Testis (tissue), 3 donors: Measurements from ENCODE around the gene GLS. TPM values are rescaled to one million over a fixed set of nuclear protein-coding genes. Genes with fewer than 3 reads are reported as not detected.
"Not testable (repeated sequence)": the region's sequence is repeated elsewhere in the genome, so short reads cannot be mapped to it uniquely, and the experiment has no call there.

ENCODE experiments used
- DNase-seq: peaks from one replicate; pipeline ENCODE4 v3.0.0-alpha.2; 2019
- H3K27ac ChIP-seq, 2 donors: fragments of 200-600 bp; sonication (generic); one replicate each; pipeline ENCODE4 v1.5.1; 2019
- H3K27me3 ChIP-seq: fragments of 200-600 bp; sonication (generic); one replicate; pipeline ENCODE4 v1.5.1; 2019
- H3K36me3 ChIP-seq: fragments of 200-600 bp; sonication (generic); one replicate; pipeline ENCODE4 v1.5.1; 2017; ENCODE audit warnings: low read depth; ENCODE audit errors: missing control alignments
- H3K4me1 ChIP-seq: fragments of 200-600 bp; sonication (generic); one replicate; pipeline ENCODE4 v1.5.1; 2019
- H3K4me3 ChIP-seq, 2 donors: fragments of 200-600 bp; sonication (generic); one replicate each; pipeline ENCODE4 v1.5.1; 2017 to 2019
- H3K9me3 ChIP-seq: fragments of 200-600 bp; sonication (generic); one replicate; pipeline ENCODE4 v1.5.1; 2017
- POLR2A ChIP-seq: fragments of 450-650 bp; IDR thresholded peaks from one replicate; pipeline ENCODE4 v1.6.1; 2017; ENCODE audit warnings: antibody characterized with exemption, mild to moderate bottlenecking, moderate library complexity
- WGBS, 2 donors: methylation state at CpG; one replicate each; pipeline ENCODE4 v1.1.5; 2018; 5-methylcytosine and 5-hydroxymethylcytosine counted together
- intact Hi-C: fragments of 100-400 bp; cut with DNase I; formaldehyde crosslinking; loops from one replicate; pipeline ENCODE4 v1.15.1; 2023; ENCODE audit warnings: low total_unique reads
- polyA plus RNA-seq: library from polyadenylated mRNA; stranded (reverse); fragments of 350-450 nt; fragmentation: Illumina TruSeq; extraction: RNeasy Lipid Tissue Mini Kit (QIAGEN cat#74804); gene quantifications from one replicate; pipeline ENCODE4 v1.2.3, GENCODE V29; 2014; ENCODE audit warnings: low read depth, low replicate concordance; ENCODE audit not compliant: insufficient read depth
- total RNA-seq, 2 donors: library from RNA; depleted of rRNA; stranded (reverse); fragments of >200 nt; gene quantifications; one replicate each; pipeline ENCODE4 v1.2.3, GENCODE V29; 2016
- TF ChIP-seq, protein P1 (sequence below), 3 experiments: fragments of 450-650 bp in 2 of 3; fragments of 200-600 bp in 1 of 3; sonication (generic) in 1 of 3; IDR thresholded peaks; one replicate each; pipeline ENCODE4 v1.5.1; 2016 to 2019; ENCODE audit warnings: antibody characterized with exemption in 3 of 3, mild to moderate bottlenecking in 2 of 3, moderate library complexity in 1 of 3

Gene GLS
- total and polyA plus RNA-seq, 3 donors from 2014 or later, result 22.8 to 130 (median 77.7) TPM

DNA sequence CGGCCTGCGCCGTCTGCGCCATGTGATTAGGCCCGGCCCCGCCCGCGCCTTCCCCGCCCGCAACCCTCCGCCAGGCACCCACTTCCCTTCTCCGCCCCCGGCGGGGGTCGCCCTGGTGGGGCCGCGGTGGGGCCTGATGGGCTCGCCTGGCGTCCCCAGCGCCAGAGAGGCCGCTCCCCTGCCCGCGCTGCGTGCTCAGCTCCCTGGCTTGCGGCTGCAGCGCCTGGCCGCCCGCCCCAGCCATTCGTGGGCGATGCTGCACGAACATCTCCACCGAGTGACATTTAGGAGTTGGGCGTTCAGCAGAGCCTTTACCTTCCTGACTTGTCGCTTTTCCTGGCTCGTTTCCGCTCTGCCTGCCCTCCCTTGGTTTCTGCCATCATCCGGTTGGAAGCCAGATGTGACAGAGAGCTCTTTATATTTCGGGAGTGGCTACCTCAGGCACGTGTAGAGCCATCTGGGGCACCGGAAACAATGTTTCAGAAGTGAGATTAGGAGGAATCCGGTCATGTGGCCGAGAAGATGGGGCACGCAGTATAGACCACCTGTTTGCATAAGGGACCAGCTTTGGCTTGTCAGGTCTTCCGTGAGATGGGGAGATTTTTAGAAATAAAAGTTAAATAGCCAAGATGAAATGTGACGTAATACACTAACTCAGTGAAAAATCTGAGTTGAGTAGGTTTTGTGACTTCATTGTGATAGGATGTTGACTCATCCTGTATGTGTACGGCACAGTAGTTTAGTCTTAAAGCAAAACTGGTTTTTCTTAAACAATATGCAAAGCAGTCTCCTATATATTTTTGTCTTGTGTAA is 1.2 kb downstream of the GLS start:
- DNase-seq, result peak; percentile 85
- intact Hi-C loops, result no loop called here
- Histone ChIP-seq H3K9me3 (no peaks in the 10 kb centered on the region), H3K4me3 (peak overlapping the region; percentile 82 to 87), H3K27me3 (no peaks in the 10 kb centered on the region), H3K36me3 (no peaks in the 10 kb centered on the region), H3K4me1 (peaks cover 21% of the 10 kb centered on the region), H3K27ac (peak overlapping the region; percentile 87 to 94)
- WGBS, 2 donors, result 0% methylated on average over 15 to 46 of the region's 46 CpGs
- no peak for TF ChIP-seq POLR2A
- TF ChIP-seq, protein P1, sequence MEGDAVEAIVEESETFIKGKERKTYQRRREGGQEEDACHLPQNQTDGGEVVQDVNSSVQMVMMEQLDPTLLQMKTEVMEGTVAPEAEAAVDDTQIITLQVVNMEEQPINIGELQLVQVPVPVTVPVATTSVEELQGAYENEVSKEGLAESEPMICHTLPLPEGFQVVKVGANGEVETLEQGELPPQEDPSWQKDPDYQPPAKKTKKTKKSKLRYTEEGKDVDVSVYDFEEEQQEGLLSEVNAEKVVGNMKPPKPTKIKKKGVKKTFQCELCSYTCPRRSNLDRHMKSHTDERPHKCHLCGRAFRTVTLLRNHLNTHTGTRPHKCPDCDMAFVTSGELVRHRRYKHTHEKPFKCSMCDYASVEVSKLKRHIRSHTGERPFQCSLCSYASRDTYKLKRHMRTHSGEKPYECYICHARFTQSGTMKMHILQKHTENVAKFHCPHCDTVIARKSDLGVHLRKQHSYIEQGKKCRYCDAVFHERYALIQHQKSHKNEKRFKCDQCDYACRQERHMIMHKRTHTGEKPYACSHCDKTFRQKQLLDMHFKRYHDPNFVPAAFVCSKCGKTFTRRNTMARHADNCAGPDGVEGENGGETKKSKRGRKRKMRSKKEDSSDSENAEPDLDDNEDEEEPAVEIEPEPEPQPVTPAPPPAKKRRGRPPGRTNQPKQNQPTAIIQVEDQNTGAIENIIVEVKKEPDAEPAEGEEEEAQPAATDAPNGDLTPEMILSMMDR (IDR thresholded peaks at IDR 0.05), result no peak

DNA sequence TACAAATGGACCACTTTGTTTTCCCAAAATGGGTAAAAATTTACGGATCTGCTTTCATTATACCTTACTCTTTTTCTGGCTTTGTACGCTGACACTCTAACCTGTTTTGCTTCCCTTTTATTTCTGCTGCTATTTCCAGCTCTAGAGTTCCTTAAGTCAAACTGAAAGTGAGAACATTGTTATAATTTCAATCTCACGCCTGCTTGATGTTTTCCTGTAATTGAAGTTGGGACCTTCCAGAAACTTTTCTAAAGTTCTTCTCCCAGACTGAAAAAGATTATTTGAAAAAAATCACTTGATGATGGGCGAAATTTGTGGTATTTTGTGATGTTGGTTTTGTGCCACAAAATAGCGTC is 1.8 kb downstream of the GLS start:
- intact Hi-C loops, result no loop called here

DNA sequence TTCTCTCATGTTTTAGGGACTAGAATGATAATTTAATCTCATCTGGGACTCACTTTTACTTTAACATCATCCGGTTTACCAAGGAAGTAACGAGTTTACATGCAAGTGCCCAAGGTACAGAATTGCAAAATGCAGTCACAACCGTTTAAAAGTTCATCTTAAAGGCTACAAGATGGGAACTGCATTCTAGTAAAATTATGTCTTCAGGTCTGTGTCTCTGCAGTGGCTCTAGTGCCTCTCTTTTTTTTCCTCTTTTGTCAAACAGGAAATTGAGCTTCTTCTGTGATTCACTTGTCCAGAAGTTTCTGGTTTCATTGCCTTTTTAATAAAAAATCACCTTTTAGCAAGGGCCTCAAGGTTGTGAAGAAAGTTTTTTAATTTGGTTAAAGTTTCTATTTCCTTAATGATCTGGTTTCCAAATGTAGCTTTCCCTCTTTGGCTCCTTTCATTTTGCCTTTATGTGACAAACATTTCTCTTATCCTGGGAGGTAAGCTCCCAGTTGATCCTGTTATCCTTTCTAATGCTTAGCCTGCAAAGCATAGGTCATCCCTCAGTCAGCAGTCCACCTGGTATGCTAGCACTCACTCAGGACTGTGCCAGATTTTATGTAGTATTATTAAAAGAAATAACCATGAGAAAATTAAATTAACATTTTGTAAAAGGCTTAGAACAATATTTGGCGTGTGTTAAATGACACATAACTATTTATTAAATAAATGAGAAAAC is 2.4 kb downstream of the GLS start:
- peak overlapping the region; percentile 87 to 94 for H3K27ac ChIP-seq
- intact Hi-C loops, result no loop called here
- H3K27me3 ChIP-seq, result no peaks in the 10 kb centered on the region
- 32 to 45% methylated on average over 4 of the region's 4 CpGs for WGBS, 2 donors
- no peaks in the 10 kb centered on the region for H3K36me3 ChIP-seq
- DNase-seq, result no peak
- H3K4me1 ChIP-seq, result peaks cover 21% of the 10 kb centered on the region
- H3K9me3 ChIP-seq, result no peaks in the 10 kb centered on the region
- peak overlapping the region in 1 of 2 donors; percentile 82 for H3K4me3 ChIP-seq
- TF ChIP-seq, protein P1 (IDR thresholded peaks at IDR 0.05), result no peak
- TF ChIP-seq POLR2A, result no peak

More for the DNA sequence above, 1.8 kb downstream of the GLS start:
- TF ChIP-seq POLR2A, result no peak
- TF ChIP-seq, protein P1 (IDR thresholded peaks at IDR 0.05), result no peak
- no peak for DNase-seq
- WGBS, 2 donors, result 14 to 23% methylated on average over 5 of the region's 5 CpGs
- no peaks in the 10 kb centered on the region for H3K27me3 ChIP-seq
- H3K9me3 ChIP-seq, result no peaks in the 10 kb centered on the region
- H3K27ac ChIP-seq, result peak overlapping the region; percentile 87 to 94
- peak overlapping the region; percentile 82 to 87 for H3K4me3 ChIP-seq
- H3K36me3 ChIP-seq, result no peaks in the 10 kb centered on the region
- H3K4me1 ChIP-seq, result peaks cover 21% of the 10 kb centered on the region

DNA sequence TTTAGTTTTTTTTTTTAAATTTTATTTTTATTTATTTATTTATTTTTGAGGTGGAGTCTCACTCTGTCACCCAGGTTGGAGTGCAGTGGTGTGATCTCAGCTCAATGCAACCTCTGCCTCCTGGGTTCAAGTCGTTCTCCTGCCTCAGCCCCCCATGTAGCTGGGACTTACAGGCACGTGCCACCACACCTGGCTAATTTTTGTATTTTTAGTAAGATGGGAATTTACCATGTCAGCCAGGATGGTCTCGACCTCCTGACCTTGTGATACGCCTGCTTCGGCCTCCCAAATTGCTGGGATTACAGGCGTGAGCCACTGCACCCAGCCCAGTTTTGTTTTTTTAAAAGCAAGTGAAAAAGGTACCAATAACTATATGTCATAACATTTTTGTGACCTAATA is 5.2 kb downstream of the GLS start:
- H3K36me3 ChIP-seq, H3K9me3 ChIP-seq, H3K27me3 ChIP-seq, H3K27ac ChIP-seq, DNase-seq, intact Hi-C loops, H3K4me3 ChIP-seq: not testable (repeated sequence)
- 89 to 91% methylated on average over 6 of the region's 6 CpGs for WGBS, 2 donors
- H3K4me1 ChIP-seq, result peaks cover 17% of the 10 kb centered on the region

DNA sequence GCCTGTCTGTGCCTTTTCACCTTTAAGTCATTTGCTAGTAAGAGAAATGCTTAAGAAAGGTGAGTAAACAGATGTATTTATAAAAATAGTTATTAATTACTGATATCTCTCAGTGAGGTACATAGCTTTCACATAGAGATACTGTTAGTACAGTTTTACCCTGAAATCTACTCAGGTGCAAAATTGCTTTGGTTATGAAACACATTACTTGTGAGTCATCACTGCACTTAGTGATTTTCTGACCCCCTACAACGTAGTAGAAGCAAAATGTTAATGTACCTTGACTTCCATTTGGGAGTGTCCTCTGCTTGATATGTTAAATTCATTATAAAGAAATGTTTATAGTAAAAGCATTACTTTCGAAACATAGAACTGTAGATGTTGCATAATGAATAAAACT is 6.5 kb downstream of the GLS start:
- Histone ChIP-seq H3K9me3 (no peaks in the 10 kb centered on the region), H3K27ac (no peak overlapping the region), H3K4me1 (peaks cover 17% of the 10 kb centered on the region), H3K27me3 (no peaks in the 10 kb centered on the region), H3K36me3 (no peaks in the 10 kb centered on the region), H3K4me3 (no peak overlapping the region)
- intact Hi-C loops, result no loop called here
- 73 to 75% methylated on average over 2 of the region's 2 CpGs for WGBS, 2 donors
- DNase-seq, result no peak
- TF ChIP-seq, protein P1 (IDR thresholded peaks at IDR 0.05), result no peak
- TF ChIP-seq POLR2A, result no peak
